ENCODE data around the gene PANK4.

DNA sequence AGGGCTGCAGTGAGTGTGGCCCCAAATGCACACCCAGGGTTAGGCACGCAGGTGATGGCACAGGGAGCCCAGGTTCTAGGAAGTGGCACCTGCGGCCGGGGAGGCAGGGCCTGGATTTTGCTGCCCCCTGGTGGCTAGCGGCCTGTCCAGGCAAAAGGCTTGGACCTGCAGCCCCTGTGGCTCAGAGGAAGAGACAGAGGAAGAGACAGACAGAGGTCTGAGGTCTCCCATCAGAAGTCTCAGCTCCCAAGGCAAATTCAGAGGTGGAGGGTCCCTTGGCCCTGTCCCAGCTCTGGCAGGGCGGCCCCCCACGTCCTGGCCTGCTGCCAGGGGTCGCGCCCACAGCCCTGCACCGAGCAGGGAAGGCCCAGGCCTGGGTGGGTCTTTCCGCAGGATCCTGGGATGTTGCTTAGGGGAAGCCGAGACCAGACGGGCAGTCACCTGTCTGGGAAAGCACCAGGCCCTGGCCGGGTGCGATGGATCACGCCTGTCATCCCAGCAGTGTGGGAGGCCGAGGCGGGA is 21.7 kb upstream of the PANK4 start:
- TF ChIP-seq, protein P1, sequence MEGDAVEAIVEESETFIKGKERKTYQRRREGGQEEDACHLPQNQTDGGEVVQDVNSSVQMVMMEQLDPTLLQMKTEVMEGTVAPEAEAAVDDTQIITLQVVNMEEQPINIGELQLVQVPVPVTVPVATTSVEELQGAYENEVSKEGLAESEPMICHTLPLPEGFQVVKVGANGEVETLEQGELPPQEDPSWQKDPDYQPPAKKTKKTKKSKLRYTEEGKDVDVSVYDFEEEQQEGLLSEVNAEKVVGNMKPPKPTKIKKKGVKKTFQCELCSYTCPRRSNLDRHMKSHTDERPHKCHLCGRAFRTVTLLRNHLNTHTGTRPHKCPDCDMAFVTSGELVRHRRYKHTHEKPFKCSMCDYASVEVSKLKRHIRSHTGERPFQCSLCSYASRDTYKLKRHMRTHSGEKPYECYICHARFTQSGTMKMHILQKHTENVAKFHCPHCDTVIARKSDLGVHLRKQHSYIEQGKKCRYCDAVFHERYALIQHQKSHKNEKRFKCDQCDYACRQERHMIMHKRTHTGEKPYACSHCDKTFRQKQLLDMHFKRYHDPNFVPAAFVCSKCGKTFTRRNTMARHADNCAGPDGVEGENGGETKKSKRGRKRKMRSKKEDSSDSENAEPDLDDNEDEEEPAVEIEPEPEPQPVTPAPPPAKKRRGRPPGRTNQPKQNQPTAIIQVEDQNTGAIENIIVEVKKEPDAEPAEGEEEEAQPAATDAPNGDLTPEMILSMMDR (IDR thresholded peaks at IDR 0.05), result peak; percentile 94 to 98 (median 96)
- TF ChIP-seq POLR2A (IDR thresholded peaks at IDR 0.05), result peak in 1 of 2 donors; percentile 48

All from Peyer's patch (tissue), 4 donors.